Osteoblast (primary cell): ENCODE measurements around the gene KIAA1217. TPM values are rescaled to one million over a fixed set of nuclear protein-coding genes. Genes with fewer than 3 reads are reported as not detected.

Experiments
- DNase-seq: peaks from one replicate; pipeline ENCODE4 v3.0.0; 2011; ENCODE audit warnings: low spot score, mixed read lengths; ENCODE audit not compliant: insufficient read length; ENCODE audit errors: missing footprints
- H2AFZ ChIP-seq: 2 replicates; pipeline ENCODE4 v1.6.0; 2011; ENCODE audit warnings: mild to moderate bottlenecking, low read length
- H3K27ac ChIP-seq: 2 replicates; pipeline ENCODE4 v1.5.1; 2011; ENCODE audit warnings: mild to moderate bottlenecking, low read depth, low read length, moderate library complexity
- H3K27me3 ChIP-seq: 2 replicates; pipeline ENCODE4 v1.6.0; 2012; ENCODE audit warnings: mild to moderate bottlenecking, control low read depth, inconsistent platforms, low read length, moderate library complexity; ENCODE audit not compliant: insufficient read depth
- H3K36me3 ChIP-seq: 2 replicates; pipeline ENCODE4 v1.5.1; 2011; ENCODE audit warnings: mild to moderate bottlenecking, low read length, control low read depth, moderate library complexity; ENCODE audit not compliant: insufficient read depth
- H3K4me1 ChIP-seq: 2 replicates; pipeline ENCODE4 v1.5.1; 2011; ENCODE audit warnings: mild to moderate bottlenecking, low read length, control low read depth, moderate library complexity; ENCODE audit not compliant: insufficient read depth
- H3K4me2 ChIP-seq: 2 replicates; pipeline ENCODE4 v1.6.0; 2011; ENCODE audit warnings: mild to moderate bottlenecking, low read length; ENCODE audit not compliant: insufficient read depth
- H3K4me3 ChIP-seq: fragments of 200-600 bp; sonication (generic); 3 replicates; pipeline ENCODE4 v1.5.1; 2012; ENCODE audit warnings: mild to moderate bottlenecking, low read length, inconsistent platforms; ENCODE audit not compliant: insufficient read depth
- H3K79me2 ChIP-seq: 2 replicates; pipeline ENCODE4 v1.6.0; 2012; ENCODE audit warnings: mild to moderate bottlenecking, low read length, control low read depth, inconsistent platforms; ENCODE audit not compliant: insufficient read depth
- H3K9me3 ChIP-seq: 2 replicates; pipeline ENCODE4 v1.5.1; 2011; ENCODE audit warnings: low read depth, low read length, control low read depth
- H4K20me1 ChIP-seq: 2 replicates; pipeline ENCODE4 v1.6.0; 2012; ENCODE audit warnings: mild to moderate bottlenecking, low read length, control low read depth; ENCODE audit not compliant: insufficient read depth
- CTCF ChIP-seq: IDR thresholded peaks from 2 replicates; pipeline ENCODE4 v1.5.1; 2011; ENCODE audit warnings: mild to moderate bottlenecking, low read depth, low read length, moderate library complexity; ENCODE audit errors: extremely low read depth
- total RNA-seq: library from RNA; depleted of rRNA; stranded (reverse); fragments of >200 nt; gene quantifications from 2 replicates; pipeline ENCODE4 v1.2.3, GENCODE V29; 2012

Gene KIAA1217
- total RNA-seq, 1 donor = 51.0 TPM

- no peak for TF ChIP-seq CTCF
Observed at GRCh38 chr10:24376731-24377130, 167.8 kb downstream of the KIAA1217 start.

GRCh38 chr10:24378126-24378920 is 169.4 kb downstream of the KIAA1217 start:
- Histone ChIP-seq H3K4me2 (no peak overlapping the region), H4K20me1 (no peaks in the 10 kb centered on the region), H3K27ac (no peak overlapping the region), H3K4me3 (no peak overlapping the region), H3K27me3 (peaks cover 14% of the 10 kb centered on the region), H3K79me2 (no peaks in the 10 kb centered on the region), H3K4me1 (peaks cover 5% of the 10 kb centered on the region), H3K36me3 (no peaks in the 10 kb centered on the region), H2AFZ (no peak overlapping the region), H3K9me3 (no peaks in the 10 kb centered on the region)
- no peak for TF ChIP-seq CTCF
- DNase-seq = no peak

More at GRCh38 chr10:24376731-24377130, 167.8 kb downstream of the KIAA1217 start:
- Histone ChIP-seq H3K36me3 (no peaks in the 10 kb centered on the region), H3K79me2 (no peaks in the 10 kb centered on the region), H4K20me1 (no peaks in the 10 kb centered on the region), H3K27me3 (peaks cover 14% of the 10 kb centered on the region), H3K4me2 (no peak overlapping the region), H3K4me3 (no peak overlapping the region), H3K9me3 (no peaks in the 10 kb centered on the region), H2AFZ (no peak overlapping the region), H3K4me1 (no peaks in the 10 kb centered on the region), H3K27ac (no peak overlapping the region)
- DNase-seq = no peak

- Histone ChIP-seq H3K79me2 (no peaks in the 10 kb centered on the region), H3K4me3 (no peak overlapping the region), H3K9me3 (no peaks in the 10 kb centered on the region), H4K20me1 (no peaks in the 10 kb centered on the region), H3K4me2 (no peak overlapping the region), H3K36me3 (no peaks in the 10 kb centered on the region), H3K4me1 (peaks cover 28% of the 10 kb centered on the region), H3K27me3 (peaks cover 14% of the 10 kb centered on the region), H2AFZ (no peak overlapping the region), H3K27ac (no peak overlapping the region)
- TF ChIP-seq CTCF = no peak
- no peak for DNase-seq
Observed at GRCh38 chr10:24381235-24382010, 172.5 kb downstream of the KIAA1217 start.

GRCh38 chr10:24382045-24382444 is 173.1 kb downstream of the KIAA1217 start:
- Histone ChIP-seq H3K4me3 (no peak overlapping the region), H3K36me3 (no peaks in the 10 kb centered on the region), H3K4me1 (peaks cover 28% of the 10 kb centered on the region), H3K27me3 (peaks cover 8% of the 10 kb centered on the region), H4K20me1 (no peaks in the 10 kb centered on the region), H3K9me3 (no peaks in the 10 kb centered on the region), H3K4me2 (no peak overlapping the region), H2AFZ (no peak overlapping the region), H3K79me2 (no peaks in the 10 kb centered on the region), H3K27ac (no peak overlapping the region)
- DNase-seq = no peak
- TF ChIP-seq CTCF = no peak
